Chondrocyte (in vitro differentiated cells): Measurements from ENCODE around the gene GCNT4. TPM values are rescaled to one million over a fixed set of nuclear protein-coding genes. Genes with fewer than 3 reads are reported as not detected.

Source experiments
- DNase-seq: peaks from one replicate; pipeline ENCODE4 v3.0.0; 2021; ENCODE audit warnings: mixed read lengths, low spot score
- H3K27ac Mint-ChIP-seq: one replicate; pipeline ENCODE4 v1.8.0; 2021; ENCODE audit warnings: mild to moderate bottlenecking, moderate library complexity, mixed read lengths; ENCODE audit not compliant: unreplicated experiment
- H3K27me3 Mint-ChIP-seq: 2 replicates; pipeline ENCODE4 v1.8.0; 2021; ENCODE audit warnings: low read depth, mixed read lengths
- H3K36me3 Mint-ChIP-seq: 2 replicates; pipeline ENCODE4 v1.8.0; 2021; ENCODE audit warnings: low read depth, mixed read lengths
- H3K4me1 Mint-ChIP-seq: 2 replicates; pipeline ENCODE4 v1.8.0; 2021; ENCODE audit warnings: low read depth, mild to moderate bottlenecking, mixed read lengths
- H3K4me3 Mint-ChIP-seq: one replicate; pipeline ENCODE4 v1.8.0; 2021; ENCODE audit warnings: mild to moderate bottlenecking, moderate library complexity, mixed read lengths; ENCODE audit not compliant: unreplicated experiment
- H3K9me3 Mint-ChIP-seq: 2 replicates; pipeline ENCODE4 v1.8.0; 2021; ENCODE audit warnings: low read depth, mixed read lengths
- CTCF ChIP-seq: fragments of 200-600 bp; sonication (generic); IDR thresholded peaks from 2 replicates; pipeline ENCODE4 v1.5.0; 2021; ENCODE audit warnings: antibody characterized with exemption, mild to moderate bottlenecking, moderate library complexity
- total RNA-seq: library from RNA; stranded (reverse); gene quantifications from 3 replicates; pipeline ENCODE4 v1.2.1, GENCODE V29; 2021

GCNT4 gene
- total RNA-seq, 1 donor from 2014 or later = 2.6 TPM

GRCh38 chr5:75034137-75034739, 18.1 kb downstream of the GCNT4 start:
- Mint-ChIP-seq H3K27ac (no peak overlapping the region), H3K4me3 (no peak overlapping the region), H3K27me3 (no peaks in the 10 kb centered on the region), H3K36me3 (peaks cover 2% of the 10 kb centered on the region), H3K4me1 (peaks cover 4% of the 10 kb centered on the region), H3K9me3 (no peaks in the 10 kb centered on the region)
- DNase-seq = no peak
- TF ChIP-seq CTCF = no peak

- Mint-ChIP-seq H3K4me3 (no peak overlapping the region), H3K36me3 (no peaks in the 10 kb centered on the region), H3K27me3 (no peaks in the 10 kb centered on the region), H3K4me1 (no peaks in the 10 kb centered on the region), H3K9me3 (no peaks in the 10 kb centered on the region), H3K27ac (no peak overlapping the region)
- no peak for DNase-seq
- no peak for TF ChIP-seq CTCF
Measured at GRCh38 chr5:75031366-75031765, 21.0 kb downstream of the GCNT4 start.

GRCh38 chr5:75028090-75028489, 24.3 kb downstream of the GCNT4 start:
- Mint-ChIP-seq H3K4me3 (no peak overlapping the region), H3K36me3 (no peaks in the 10 kb centered on the region), H3K4me1 (peaks cover 8% of the 10 kb centered on the region), H3K27me3 (no peaks in the 10 kb centered on the region), H3K9me3 (no peaks in the 10 kb centered on the region), H3K27ac (no peak overlapping the region)
- DNase-seq = no peak
- no peak for TF ChIP-seq CTCF

GRCh38 chr5:75023368-75024159, 28.8 kb downstream of the GCNT4 start:
- Mint-ChIP-seq H3K4me1 (peaks cover 8% of the 10 kb centered on the region), H3K9me3 (no peaks in the 10 kb centered on the region), H3K27ac (no peak overlapping the region), H3K27me3 (no peaks in the 10 kb centered on the region), H3K36me3 (no peaks in the 10 kb centered on the region), H3K4me3 (no peak overlapping the region)
- no peak for TF ChIP-seq CTCF
- DNase-seq = no peak

- no peak for DNase-seq
- Mint-ChIP-seq H3K4me1 (peaks cover 8% of the 10 kb centered on the region), H3K36me3 (no peaks in the 10 kb centered on the region), H3K9me3 (no peaks in the 10 kb centered on the region), H3K27me3 (no peaks in the 10 kb centered on the region), H3K4me3 (no peak overlapping the region), H3K27ac (no peak overlapping the region)
- no peak for TF ChIP-seq CTCF
Measured at GRCh38 chr5:75021800-75022199, 30.6 kb downstream of the GCNT4 start.
